NT2/D1 (cell line): ENCODE data around the gene ZNF134.

Source experiments
- SUZ12 ChIP-seq: IDR thresholded peaks from 2 replicates; pipeline ENCODE4 v1.6.1; 2011; ENCODE audit not compliant: insufficient read length, insufficient read depth; ENCODE audit errors: extremely low read depth
- ZNF274 ChIP-seq: IDR thresholded peaks from 2 replicates; pipeline ENCODE4 v1.6.1; 2011; ENCODE audit warnings: mild to moderate bottlenecking, low read depth, low read length

- TF ChIP-seq SUZ12 (no peak), ZNF274 (no peak)
Observed at GRCh38 chr19:57566396-57567265, 47.4 kb upstream of the ZNF134 start.
